Measurements from ENCODE around the gene SOSTDC1.
"Not testable (repeated sequence)": the region's sequence is repeated elsewhere in the genome, so short reads cannot be mapped to it uniquely, and the experiment has no call there.

Gene SOSTDC1

DNA sequence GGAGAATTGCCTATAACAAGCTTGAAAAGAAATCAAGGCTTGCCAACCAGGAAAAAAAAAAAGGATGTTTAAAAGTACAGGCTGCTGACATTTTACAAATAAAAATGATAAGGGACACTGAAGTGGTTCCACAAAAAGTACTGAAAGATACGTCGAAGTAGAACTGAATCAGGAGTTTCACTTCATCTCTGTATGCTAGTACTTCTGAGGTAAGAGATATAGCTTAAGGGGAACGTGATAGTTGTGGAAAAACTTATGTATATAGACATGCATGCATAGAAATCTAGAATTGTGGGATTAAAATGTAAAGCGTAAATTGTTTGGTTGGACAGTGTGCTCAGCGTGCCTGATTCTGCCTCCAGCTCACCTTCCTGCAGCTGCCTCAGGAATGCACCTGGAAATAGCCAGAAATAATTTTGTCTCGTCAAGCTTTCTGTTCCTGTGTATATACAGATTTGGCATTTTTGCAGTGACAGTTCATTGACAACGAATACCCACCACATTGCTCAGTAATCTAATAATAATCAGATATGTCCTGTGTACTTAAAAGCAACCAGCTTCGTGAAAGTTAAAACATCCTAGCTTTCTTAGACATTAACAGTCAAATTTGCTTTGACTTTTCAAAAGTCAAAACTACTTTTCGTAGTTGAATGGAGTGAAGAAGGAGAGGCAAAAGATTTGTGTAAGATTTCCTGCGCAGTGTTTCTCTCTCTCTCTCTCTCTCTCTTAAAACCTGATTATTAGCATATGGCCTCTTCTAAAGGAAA is 1.4 kb downstream of the SOSTDC1 start:
- TF ChIP-seq, protein P1, sequence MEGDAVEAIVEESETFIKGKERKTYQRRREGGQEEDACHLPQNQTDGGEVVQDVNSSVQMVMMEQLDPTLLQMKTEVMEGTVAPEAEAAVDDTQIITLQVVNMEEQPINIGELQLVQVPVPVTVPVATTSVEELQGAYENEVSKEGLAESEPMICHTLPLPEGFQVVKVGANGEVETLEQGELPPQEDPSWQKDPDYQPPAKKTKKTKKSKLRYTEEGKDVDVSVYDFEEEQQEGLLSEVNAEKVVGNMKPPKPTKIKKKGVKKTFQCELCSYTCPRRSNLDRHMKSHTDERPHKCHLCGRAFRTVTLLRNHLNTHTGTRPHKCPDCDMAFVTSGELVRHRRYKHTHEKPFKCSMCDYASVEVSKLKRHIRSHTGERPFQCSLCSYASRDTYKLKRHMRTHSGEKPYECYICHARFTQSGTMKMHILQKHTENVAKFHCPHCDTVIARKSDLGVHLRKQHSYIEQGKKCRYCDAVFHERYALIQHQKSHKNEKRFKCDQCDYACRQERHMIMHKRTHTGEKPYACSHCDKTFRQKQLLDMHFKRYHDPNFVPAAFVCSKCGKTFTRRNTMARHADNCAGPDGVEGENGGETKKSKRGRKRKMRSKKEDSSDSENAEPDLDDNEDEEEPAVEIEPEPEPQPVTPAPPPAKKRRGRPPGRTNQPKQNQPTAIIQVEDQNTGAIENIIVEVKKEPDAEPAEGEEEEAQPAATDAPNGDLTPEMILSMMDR (IDR thresholded peaks at IDR 0.05; ENCODE audit: low read depth, low read length) = no peak
- no peak overlapping the region for H3K4me3 ChIP-seq (ENCODE audit: low read depth, low read length)
- in situ Hi-C loops (cut with HindIII; ENCODE audit: low sequenced_read_pairs) = no loop called here
- no peak for DNase-seq (ENCODE audit: low read depth, low spot score)

DNA sequence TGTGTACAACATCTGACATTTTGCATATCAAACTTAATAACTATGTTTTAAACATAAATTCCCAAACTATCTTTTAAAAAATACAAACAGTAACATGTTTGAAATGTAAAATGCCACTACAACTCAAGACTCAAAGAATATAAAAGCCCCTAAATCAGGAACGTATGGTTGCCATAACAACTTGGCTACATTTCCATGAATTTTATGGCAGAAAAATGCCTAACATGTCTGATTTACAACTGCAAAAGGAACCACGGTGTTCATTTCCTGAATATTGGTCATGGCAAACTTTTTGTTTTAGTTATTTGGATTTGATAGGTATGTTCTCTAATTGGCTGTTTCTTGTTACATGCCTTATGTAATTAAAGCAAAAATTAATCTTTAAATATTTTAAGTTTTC is 2.0 kb downstream of the SOSTDC1 start:
- in situ Hi-C loops (cut with HindIII; ENCODE audit: low sequenced_read_pairs) = no loop called here
- no peak for DNase-seq (ENCODE audit: low read depth, low spot score)
- TF ChIP-seq, protein P1 (IDR thresholded peaks at IDR 0.05; ENCODE audit: low read depth, low read length) = no peak
- H3K4me3 ChIP-seq (ENCODE audit: low read depth, low read length) = no peak overlapping the region

DNA sequence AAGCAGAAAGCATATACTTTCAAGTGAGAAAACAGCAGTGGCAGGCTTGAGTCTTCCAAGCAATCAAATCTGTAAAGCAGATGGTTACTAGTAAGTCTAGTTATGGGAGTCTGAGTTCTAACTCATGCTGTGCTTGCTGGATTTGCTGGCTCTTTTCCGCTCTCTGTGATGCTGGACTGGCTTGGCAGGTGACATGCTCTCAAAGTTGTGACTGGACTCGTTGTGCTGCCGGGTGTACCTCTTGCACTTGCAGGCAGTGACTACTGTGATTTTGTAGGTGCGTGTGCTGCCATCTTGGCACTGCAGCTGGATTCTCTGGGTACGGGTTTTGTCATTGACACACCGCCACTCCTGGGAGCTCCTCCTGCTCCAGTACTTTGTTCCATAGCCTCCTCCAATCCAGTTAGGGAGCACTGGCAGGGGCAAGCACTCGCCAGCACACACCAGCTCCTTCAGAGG is 3.1 kb downstream of the SOSTDC1 start:
- TF ChIP-seq, protein P1 (IDR thresholded peaks at IDR 0.05; ENCODE audit: low read depth, low read length) = no peak
- in situ Hi-C loops (cut with HindIII; ENCODE audit: low sequenced_read_pairs) = no loop called here

DNA sequence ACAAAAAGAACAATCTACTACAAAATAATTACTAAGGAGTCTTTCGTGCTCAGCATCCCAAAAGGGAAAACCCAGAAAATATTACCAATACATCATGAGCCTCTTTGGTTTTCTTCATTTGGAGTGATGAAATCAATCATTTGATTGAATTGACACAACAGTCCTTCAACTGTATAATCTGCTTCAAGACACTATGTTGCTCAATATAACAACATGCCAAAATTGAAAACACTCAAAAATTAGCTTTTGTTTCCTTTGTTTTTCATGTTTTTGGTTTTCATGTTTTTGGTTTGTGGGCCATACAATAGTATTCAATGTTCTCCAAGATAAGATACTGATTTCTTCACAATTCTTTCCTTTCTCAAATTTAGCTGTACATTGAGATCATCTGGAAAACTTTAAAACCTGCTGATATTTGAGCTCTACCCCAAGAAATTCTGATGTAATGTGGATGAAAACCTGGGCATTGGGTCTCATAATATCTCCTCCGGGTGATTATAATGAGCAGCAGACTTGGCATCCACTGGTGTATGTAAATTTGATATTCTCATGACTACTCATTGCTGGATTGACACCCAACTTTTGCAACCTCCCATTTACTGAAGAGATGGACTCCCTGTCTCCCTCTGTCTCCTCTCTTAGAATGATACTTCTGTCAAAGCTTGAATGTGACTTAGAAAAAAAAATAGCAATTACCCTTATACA is 4.6 kb downstream of the SOSTDC1 start:
- H3K4me3 ChIP-seq (ENCODE audit: low read depth, low read length) = no peak overlapping the region
- TF ChIP-seq, protein P1 (IDR thresholded peaks at IDR 0.05; ENCODE audit: low read depth, low read length) = no peak
- no peak for DNase-seq (ENCODE audit: low read depth, low spot score)
- in situ Hi-C loops (cut with HindIII; ENCODE audit: low sequenced_read_pairs) = no loop called here

More for the DNA sequence above, 3.1 kb downstream of the SOSTDC1 start:
- no peak for DNase-seq (ENCODE audit: low read depth, low spot score)
- no peak overlapping the region for H3K4me3 ChIP-seq (ENCODE audit: low read depth, low read length)

DNA sequence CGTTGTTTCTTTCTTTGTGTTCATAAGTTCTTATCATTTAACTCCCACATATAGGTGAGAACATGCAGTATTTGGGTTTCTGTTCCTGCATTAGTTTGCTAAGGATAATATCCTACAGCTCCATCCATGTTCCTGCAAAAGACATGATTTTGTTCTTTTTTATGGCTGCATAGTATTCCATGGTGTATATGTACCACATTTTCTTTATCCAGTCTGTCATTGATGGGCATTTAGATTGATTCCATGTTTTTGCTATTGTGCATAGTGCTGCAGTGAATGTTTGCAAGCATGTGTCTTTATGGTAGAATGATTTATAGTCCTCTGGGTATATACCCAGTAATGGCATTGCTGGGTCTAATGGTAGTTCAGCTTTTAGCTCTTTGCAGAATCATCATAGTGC is 9.2 kb downstream of the SOSTDC1 start:
- H3K4me3 ChIP-seq (ENCODE audit: low read depth, low read length); DNase-seq (ENCODE audit: low read depth, low spot score); in situ Hi-C loops (cut with HindIII; ENCODE audit: low sequenced_read_pairs): not testable (repeated sequence)

DNA sequence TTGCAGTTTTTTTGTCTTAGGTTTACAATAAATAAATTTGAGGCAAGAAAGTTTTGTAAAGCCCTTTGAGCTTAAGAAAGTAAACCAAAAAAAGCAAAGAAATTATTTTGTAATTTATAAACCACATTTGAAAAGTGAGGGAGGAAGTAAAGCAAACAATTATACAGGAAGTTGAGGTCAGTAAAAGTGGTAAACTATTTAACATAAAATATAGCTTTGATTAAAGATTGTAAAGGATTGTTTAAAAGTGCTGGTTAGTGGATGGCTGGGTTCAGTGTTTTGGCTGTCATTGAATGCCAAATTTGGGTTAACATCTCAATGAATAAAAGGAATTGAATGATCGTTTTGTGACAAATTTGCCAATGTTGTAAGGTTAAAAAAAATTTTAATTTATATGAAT is 9.9 kb downstream of the SOSTDC1 start:
- H3K4me3 ChIP-seq (ENCODE audit: low read depth, low read length) = no peak overlapping the region
- DNase-seq (ENCODE audit: low read depth, low spot score) = no peak
- in situ Hi-C loops (cut with HindIII; ENCODE audit: low sequenced_read_pairs) = no loop called here
- TF ChIP-seq, protein P1 (IDR thresholded peaks at IDR 0.05; ENCODE audit: low read depth, low read length) = no peak

DNA sequence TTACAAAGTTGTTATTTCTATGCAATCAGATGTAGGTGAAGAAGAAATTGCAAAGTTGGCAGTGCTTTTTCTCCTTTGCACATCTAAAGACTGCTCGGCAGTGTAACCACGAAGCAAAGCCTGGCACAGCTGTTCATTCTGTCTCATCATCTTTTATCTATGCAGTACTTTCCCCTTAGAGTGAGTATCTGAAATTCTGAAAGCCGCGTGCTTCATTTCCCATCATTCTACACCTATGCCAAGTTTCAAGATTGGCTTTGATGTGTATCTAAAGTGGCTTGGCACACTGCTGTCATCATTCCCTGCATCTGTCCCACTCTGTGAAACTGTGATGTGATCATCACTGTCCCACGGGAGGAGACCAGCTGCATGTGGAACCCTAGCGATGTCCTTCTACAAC is 15.2 kb downstream of the SOSTDC1 start:
- DNase-seq (ENCODE audit: low read depth, low spot score) = no peak
- H3K4me3 ChIP-seq (ENCODE audit: low read depth, low read length) = no peak overlapping the region
- TF ChIP-seq, protein P1 (IDR thresholded peaks at IDR 0.05; ENCODE audit: low read depth, low read length) = no peak
- in situ Hi-C loops (cut with HindIII; ENCODE audit: low sequenced_read_pairs) = no loop called here

All from astrocyte of the spinal cord (primary cell).